ENCODE measurements around the gene C16orf90.
"Not testable (repeated sequence)": the region's sequence is repeated elsewhere in the genome, so short reads cannot be mapped to it uniquely, and the experiment has no call there.

Gene C16orf90

GRCh38 chr16:3495176-3495575 lies at the start of gene C16orf90:
Gene C16orf90 (minus strand): TSS chr16:3495489. CDS start chr16:3495421, 68 bp downstream.
- DNase-seq (ENCODE audit: low spot score): no peak

- no peak for DNase-seq (ENCODE audit: low spot score)
These were observed 47.5 kb upstream of the C16orf90 start for GRCh38 chr16:3542601-3543373.

GRCh38 chr16:3541527-3542155 lies 46.4 kb upstream of the C16orf90 start:
- no peak for DNase-seq (ENCODE audit: low spot score)

GRCh38 chr16:3538222-3538621 lies 42.9 kb upstream of the C16orf90 start:
- no peak for DNase-seq (ENCODE audit: low spot score)

GRCh38 chr16:3536851-3537250 lies 41.6 kb upstream of the C16orf90 start:
- DNase-seq (ENCODE audit: low spot score): no peak

GRCh38 chr16:3536271-3536731 lies 41.0 kb upstream of the C16orf90 start:
- no peak for DNase-seq (ENCODE audit: low spot score)

- DNase-seq (ENCODE audit: low spot score): no peak
These were observed 38.8 kb upstream of the C16orf90 start for GRCh38 chr16:3534126-3534525.

- no peak for DNase-seq (ENCODE audit: low spot score)
These were observed 37.5 kb upstream of the C16orf90 start for GRCh38 chr16:3532741-3533140.

GRCh38 chr16:3530371-3530914 lies 35.2 kb upstream of the C16orf90 start:
- DNase-seq (ENCODE audit: low spot score): no peak

GRCh38 chr16:3529175-3529574 lies 33.9 kb upstream of the C16orf90 start:
- DNase-seq (ENCODE audit: low spot score): no peak

- no peak for DNase-seq (ENCODE audit: low spot score)
These were observed 33.1 kb upstream of the C16orf90 start for GRCh38 chr16:3528406-3528805.

GRCh38 chr16:3527216-3527829 lies 32.0 kb upstream of the C16orf90 start:
- DNase-seq (ENCODE audit: low spot score): not testable (repeated sequence)

GRCh38 chr16:3525951-3526350 lies 30.7 kb upstream of the C16orf90 start:
- DNase-seq (ENCODE audit: low spot score): no peak

- no peak for DNase-seq (ENCODE audit: low spot score)
These were observed 28.0 kb upstream of the C16orf90 start for GRCh38 chr16:3523281-3523680.

- DNase-seq (ENCODE audit: low spot score): no peak
These were observed 25.6 kb upstream of the C16orf90 start for GRCh38 chr16:3520841-3521240.

GRCh38 chr16:3520413-3520812 lies 25.1 kb upstream of the C16orf90 start:
- DNase-seq (ENCODE audit: low spot score): no peak

GRCh38 chr16:3519581-3519980 lies 24.3 kb upstream of the C16orf90 start:
- no peak for DNase-seq (ENCODE audit: low spot score)

- DNase-seq (ENCODE audit: low spot score): no peak
These were observed 23.7 kb upstream of the C16orf90 start for GRCh38 chr16:3518986-3519348.

GRCh38 chr16:3518292-3518985 lies 23.1 kb upstream of the C16orf90 start:
- no peak for DNase-seq (ENCODE audit: low spot score)

- DNase-seq (ENCODE audit: low spot score): no peak
These were observed 20.6 kb upstream of the C16orf90 start for GRCh38 chr16:3515897-3516296.

- no peak for DNase-seq (ENCODE audit: low spot score)
These were observed 19.3 kb upstream of the C16orf90 start for GRCh38 chr16:3514621-3515020.

- no peak for DNase-seq (ENCODE audit: low spot score)
These were observed 18.7 kb upstream of the C16orf90 start for GRCh38 chr16:3513892-3514583.
